ENCODE data around the gene R3HDM1. TPM values are rescaled to one million over a fixed set of nuclear protein-coding genes. Genes with fewer than 3 reads are reported as not detected.

R3HDM1 gene
- total RNA-seq, 3 donors from 2014 or later, result 41.5 to 54.3 (median 51.5) TPM

Other genes with a start within 250 kb of the R3HDM1 start
- 1 to 10 TPM; 5.0 to 5.8 (median 5.4) TPM for gene ZRANB3, start 266 bp upstream of the R3HDM1 start, total RNA-seq
- 10 to 100 TPM; 78.2 to 91.1 (median 80.5) TPM for gene UBXN4, start 210.4 kb downstream of the R3HDM1 start, total RNA-seq

Measured in activated T-cell treated with anti-CD3 and anti-CD28 coated beads, Interleukin-2, amount 50 U/mL, for 4 hours (primary cell).